Endometrial microvascular endothelial cells (primary cell): ENCODE data around the gene ZFAND2B. TPM values are rescaled to one million over a fixed set of nuclear protein-coding genes. Genes with fewer than 3 reads are reported as not detected.

Experiments used
- in situ Hi-C: cut with HindIII; loops from 2 replicates; pipeline ENCODE4 v1.10.0; 2017; ENCODE audit warnings: low sequenced_read_pairs, low pct_unique_long_range_greater_than_20kb; ENCODE audit errors: inconsistent ontology term
- total RNA-seq: library from RNA; depleted of rRNA; stranded (reverse); fragments of >200 nt; gene quantifications from one replicate; pipeline ENCODE4 v1.2.3, GENCODE V29; 2015; ENCODE audit errors: inconsistent ontology term

Gene ZFAND2B
- total RNA-seq, 1 donor from 2014 or later = 24.1 TPM

GRCh38 chr2:219216535-219216915, 9.9 kb downstream of the ZFAND2B start:
- in situ Hi-C loops = no loop called here

DNA sequence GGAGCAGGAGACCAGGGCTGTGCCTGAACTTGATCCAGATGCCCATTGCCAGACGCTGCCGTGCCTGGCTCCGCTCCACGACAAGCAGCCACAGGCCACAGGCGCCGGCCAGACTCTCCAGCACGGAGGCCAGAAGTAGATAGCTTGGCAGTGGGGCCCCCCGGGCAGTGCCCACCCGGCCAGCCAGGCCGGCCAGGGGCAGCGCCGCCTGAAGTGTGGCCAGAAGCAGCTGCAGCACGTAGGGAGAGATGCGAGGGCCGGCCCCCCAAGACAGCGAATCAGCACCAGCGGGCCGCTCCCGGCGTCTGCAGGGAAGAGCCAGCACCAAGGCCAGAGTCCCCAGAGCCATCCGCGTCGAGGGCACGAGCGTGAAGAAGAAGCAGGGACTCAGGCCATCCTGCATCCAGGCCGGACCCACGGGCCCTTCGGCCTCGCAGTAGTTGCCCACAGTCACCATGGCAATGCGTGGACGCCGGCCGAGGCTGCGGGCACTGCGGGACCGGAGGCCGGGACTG, 11.7 kb downstream of the ZFAND2B start:
- in situ Hi-C loops = no loop called here

DNA sequence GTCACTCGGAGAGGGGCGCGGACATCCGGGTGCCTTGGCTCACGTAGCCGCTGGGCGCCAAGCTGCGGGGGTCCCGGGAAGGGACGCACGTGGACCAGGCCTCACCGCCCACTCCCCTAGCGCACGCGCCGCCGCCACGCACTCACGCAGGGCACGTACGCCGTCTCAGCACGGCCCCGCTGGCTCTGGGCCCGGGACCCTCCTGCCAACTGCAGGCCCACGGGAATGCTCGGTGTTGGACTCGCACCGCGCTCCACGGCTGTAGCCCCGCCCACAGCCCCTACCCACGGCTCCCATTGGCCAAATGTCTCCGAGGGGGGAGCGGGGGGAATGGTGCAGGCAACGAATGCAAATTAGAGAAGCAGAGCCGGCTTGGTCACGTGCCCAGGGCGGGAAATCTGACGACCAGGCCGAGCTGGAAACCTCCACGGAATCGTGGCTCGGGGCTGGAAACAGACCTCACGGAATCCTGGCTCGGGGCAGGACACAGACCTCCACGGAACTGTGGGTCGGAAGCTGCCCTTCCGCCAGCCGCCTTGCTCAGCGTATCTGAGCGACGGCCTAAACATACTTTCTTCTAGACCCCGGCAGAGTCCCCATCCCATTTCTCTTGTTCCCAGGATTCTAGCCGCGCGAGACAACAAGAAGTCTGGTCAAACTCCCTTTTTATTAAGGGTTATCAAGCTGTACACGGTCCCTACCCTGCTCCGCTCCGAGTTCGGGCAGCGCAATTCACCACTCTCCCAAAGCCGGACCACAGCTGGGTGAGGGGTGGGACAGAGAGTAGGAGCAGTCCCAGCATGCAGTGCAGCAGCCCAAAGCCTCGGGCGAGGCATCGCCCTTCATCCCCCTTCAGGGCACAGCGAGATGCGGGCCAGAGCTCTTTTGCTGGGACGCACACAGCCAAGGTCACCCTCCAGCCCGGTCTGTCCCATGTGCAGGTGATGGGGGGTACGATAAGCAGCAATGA, 12.4 kb downstream of the ZFAND2B start, which contains the start of gene ABCB6:
Gene ABCB6, minus strand, starts transcription at position 227 of the 970 bp plus-strand sequence. CDS start 285 bp downstream, outside the sequence.
- in situ Hi-C loops = no loop called here

DNA sequence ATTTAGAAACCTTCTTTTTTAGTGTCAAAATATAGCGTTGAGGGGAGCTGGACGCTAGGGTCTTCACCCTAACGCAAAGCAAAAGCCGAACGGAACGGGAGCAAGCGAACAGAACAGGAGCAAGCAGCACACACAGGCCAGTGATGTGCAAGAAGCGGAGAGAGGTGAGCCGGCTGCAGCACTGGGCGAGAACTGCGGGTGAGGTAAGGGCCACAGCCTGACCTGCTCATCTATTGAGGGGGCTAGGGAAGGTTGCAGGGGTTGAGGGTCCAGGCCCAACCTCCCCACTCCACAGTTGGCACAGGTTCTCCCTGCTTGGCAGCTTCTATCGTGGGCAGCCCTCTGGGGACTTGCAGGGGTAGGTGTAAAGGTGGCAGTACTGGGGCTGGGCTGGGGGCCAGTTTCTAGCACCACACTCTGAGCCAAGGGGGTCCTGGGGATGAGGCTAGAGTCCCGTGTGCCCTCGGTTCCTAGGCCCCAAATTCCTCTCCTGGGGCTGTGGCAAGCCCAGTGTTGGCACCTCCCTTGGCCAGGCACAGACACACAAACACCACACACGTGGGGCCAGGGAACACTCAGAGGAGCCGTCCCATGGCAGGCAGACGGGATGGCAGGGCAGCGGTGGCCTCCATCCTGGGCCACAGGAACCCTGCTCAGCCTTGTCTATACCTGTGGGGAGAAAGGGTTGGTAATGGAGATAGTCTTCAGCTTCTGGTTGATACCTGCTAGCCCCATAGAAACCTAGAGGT, 13.4 kb downstream of the ZFAND2B start:
- in situ Hi-C loops = no loop called here

DNA sequence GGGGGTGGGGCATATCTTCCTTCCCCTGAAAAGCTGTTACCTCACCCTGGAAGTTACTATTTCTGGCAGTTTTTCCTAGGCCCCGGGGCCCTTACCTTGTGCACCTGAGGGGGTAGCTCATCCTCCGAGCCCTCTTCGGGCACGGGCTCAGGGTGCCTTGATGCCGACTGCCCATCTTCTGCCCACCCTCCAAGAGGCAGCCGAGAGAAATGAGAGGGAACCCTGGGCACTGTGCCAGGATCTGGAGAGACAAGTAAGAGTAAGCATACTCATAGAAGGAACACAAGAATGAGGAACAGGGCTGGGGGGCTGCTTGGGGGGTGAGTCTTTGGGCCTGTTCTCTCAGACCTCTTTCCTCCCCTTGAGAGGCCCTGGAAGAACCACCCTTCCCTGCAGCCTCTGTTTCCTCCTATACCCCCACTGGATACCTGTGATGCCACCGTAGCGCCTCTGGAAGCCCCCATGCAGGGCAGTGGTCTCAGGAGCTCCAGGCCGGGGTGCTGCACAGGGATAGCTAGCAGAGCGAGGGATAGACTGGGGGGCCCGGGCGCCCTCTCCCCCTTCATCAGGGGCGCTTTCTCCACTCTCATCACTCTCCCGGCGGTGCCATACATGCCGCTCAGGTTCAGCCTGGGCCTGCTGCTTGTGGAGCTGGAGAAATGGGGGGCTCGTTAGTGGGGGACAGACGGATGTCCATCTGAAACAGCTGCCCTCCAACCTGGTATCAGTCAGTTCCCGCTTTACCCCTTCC, 14.2 kb downstream of the ZFAND2B start:
- in situ Hi-C loops = no loop called here

DNA sequence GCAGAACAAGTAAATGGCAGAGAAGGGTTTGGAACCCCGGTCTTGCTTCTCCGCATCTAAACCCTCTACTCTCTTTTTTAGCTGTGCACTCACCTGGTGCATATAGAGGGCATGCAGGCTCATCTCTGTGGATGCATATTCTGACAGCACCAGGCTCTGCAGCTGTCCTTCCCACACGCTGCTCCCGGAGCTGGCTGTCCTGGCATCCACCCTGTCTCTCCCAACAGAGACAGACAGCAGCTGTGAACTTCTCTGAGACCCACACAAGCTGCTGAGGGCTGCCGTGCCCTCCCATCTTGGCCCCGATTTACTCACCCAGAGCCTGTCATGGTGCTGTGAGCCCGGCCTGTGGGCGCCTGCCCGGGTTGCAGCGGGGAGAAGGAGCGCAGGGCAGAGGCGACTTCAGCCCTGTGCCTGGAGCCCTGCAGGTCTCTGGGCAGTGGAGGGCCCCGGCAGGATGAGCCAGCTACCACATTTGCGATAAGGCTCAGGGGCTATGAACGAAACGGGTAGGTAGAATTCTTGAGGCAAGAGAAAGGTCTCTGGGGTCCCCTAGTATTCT, 15.5 kb downstream of the ZFAND2B start:
- in situ Hi-C loops = no loop called here

- in situ Hi-C loops = no loop called here
Observed at GRCh38 chr2:219223831-219224610, 17.4 kb downstream of the ZFAND2B start.

GRCh38 chr2:219225350-219225749, 18.8 kb downstream of the ZFAND2B start:
- in situ Hi-C loops = no loop called here

DNA sequence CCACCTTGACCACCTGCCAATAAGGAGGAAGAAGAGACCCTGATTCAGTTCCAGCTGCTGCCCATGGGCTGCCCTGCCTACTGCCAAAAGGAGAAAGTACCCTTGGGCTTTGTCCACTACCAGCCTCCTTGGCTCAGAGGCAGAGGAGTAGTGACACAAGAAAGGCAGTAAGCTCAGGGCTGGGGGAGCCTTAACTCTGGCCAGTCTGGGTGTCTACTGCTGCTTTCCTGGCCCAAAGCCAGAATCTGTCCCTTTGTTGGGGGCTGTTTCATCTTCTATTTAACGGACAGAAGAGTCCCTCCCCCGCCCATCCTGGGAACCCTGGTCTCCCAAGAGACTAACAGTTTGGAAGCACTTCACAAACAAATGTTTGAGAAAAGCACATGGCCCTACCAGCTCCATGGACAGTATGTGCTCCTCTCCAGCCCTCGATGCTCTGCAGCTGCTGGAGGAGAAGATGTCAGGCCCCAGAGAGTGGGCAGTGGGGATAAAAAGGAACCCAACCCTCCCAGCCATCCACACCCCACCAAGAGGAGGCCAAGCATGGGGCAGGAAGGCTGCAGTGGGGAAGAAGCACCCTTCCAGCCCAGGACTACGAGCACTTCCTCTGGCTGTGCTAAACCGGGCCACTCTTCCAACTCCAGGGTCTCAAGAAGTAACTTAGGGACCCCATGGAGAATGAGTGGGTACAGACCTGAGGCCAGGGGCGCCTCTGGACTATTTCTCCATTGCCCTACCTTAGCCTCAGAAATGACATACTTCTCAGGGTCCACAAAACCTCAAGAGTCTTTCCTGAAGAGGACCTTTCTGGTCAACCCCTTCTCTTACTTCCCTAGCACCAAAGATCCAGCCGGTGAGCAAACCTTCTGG, 21.7 kb downstream of the ZFAND2B start:
- in situ Hi-C loops = no loop called here

- in situ Hi-C loops = no loop called here
Observed at GRCh38 chr2:219228911-219229304, 22.3 kb downstream of the ZFAND2B start.

GRCh38 chr2:219229305-219230058, 22.9 kb downstream of the ZFAND2B start, which contains the start of the genes ANKZF1 and ATG9A:
Gene ANKZF1, plus strand, starts transcription at chr2:219229806. Its CDS starts 452 bp downstream, at chr2:219230258.
Gene ATG9A, minus strand, starts transcription at chr2:219229636. Its CDS starts 1,612 bp downstream, at chr2:219228024.
- in situ Hi-C loops = no loop called here

DNA sequence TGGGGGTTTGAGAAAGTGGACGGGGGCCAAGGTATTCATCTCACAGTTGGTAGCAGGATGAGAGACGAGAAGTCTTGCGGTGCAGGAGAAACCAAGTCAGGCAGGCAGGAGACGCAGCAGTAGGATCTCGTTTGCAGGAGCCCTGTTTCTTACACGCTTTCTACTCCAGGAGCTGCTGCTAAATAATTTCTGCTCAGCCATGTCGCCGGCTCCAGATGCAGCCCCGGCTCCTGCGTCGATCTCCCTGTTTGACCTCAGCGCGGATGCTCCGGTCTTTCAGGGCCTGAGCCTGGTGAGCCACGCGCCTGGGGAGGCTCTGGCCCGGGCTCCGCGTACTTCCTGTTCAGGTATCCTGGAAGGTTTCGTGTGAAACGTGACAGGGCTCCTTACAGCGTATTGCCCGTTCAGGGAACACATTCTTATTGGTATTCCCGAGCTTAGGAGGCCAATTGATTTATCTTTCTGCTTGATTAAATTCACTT, 23.5 kb downstream of the ZFAND2B start:
- in situ Hi-C loops = no loop called here

DNA sequence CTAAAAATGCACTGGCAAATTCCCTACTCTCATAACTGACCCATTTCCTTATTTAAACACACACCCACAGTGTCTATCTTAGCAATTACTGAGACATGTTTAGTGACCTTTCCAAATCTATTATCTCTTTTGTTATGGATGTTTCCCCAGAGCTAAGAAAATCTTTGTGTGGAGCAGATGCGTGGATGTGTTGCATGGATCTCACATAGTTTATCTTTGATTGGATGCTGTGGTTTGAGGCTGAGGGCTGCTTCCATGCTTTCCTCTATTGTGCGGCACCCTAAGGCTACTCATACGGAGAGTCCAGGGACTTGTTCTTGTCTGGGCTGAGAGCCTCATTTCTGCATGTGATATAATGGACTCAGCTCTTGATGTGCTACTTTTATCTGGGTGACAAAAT, 27.7 kb downstream of the ZFAND2B start:
- in situ Hi-C loops = no loop called here

- in situ Hi-C loops = no loop called here
Observed at GRCh38 chr2:219243291-219243761, 36.7 kb downstream of the ZFAND2B start.

- in situ Hi-C loops = no loop called here
Observed at GRCh38 chr2:219244789-219245147, 38.2 kb downstream of the ZFAND2B start.
